ENCODE measurements around the gene MTREX.

Gene MTREX

DNA sequence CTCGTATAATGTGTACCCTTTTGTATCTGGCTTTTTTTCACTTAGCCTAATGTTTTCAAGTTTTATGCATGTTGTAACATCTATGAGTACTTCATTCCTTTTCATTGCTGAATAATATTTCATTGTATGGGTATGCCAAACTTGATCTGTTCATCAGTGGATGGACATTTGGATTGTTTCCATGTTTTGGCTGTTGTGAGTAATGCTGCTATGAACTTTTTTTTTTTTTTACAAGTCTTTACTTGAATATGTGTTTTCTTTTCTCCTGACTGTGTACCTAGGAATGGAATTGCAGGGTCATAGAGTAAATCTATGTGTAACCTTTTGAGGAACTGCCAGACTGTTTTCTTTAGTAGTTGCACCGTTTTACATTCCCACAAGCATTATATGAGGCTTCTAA is 52.4 kb downstream of the MTREX start:
- no peak for TF ChIP-seq CTCF (conservative IDR thresholded peaks at IDR 0.05)
- no peak overlapping the region for H3K27ac ChIP-seq

DNA sequence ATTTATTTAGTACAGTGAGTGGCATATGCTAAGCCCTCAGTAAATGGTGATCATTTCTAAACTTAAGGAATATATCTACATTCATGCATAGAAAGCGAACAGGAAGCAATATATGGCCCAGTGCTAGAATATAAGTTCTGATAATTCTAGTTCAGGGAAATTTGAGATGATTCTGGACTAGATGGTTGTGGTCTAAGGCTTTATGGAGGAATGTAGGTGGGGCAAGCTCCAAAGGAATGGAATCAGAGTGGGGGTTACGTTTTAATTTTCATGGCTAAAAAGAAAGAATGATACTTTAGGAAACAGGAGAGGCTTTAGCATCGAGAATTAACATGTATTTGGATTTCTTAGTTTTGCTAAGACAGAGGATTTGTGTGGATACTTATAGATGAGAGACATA is 56.1 kb downstream of the MTREX start:
- no peak overlapping the region for H3K27ac ChIP-seq
- TF ChIP-seq CTCF (conservative IDR thresholded peaks at IDR 0.05), result no peak

GRCh38 chr5:55364537-55365055 is 56.8 kb downstream of the MTREX start:
- no peak overlapping the region for H3K27ac ChIP-seq
- no peak for TF ChIP-seq CTCF (conservative IDR thresholded peaks at IDR 0.05)

DNA sequence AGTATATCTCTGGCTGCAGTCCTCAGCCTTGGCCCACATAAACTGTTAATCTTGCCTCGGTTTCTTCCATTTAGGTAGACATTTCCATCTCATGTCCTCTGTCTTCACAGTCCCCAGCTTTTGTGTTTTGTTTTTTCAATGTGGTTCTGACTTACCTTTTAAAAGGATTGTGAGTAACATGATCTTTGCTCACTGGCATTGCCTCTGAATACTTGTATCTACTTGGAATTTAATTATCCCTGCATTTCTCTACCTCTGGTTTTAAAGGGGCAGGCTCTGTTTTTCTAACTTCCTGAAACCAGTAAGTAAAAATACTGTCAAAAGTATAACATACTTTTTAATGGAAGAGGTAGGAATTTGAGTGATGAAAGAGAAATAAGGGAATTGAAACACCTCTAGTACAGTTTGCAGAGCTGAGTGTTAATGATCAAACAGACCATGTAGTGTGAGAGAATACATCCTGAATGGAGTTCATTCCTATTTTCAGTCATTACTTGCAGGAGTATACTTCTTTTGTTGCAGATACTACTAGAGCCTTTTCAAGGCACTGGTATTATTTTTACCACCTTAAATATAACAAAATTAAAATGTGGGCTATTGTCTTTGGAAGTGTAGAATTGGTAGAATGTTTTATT is 62.6 kb downstream of the MTREX start:
- no peak overlapping the region for H3K27ac ChIP-seq
- no peak for TF ChIP-seq CTCF (conservative IDR thresholded peaks at IDR 0.05)

GRCh38 chr5:55371145-55371544 is 63.4 kb downstream of the MTREX start:
- no peak overlapping the region for H3K27ac ChIP-seq
- no peak for TF ChIP-seq CTCF (conservative IDR thresholded peaks at IDR 0.05)

GRCh38 chr5:55372130-55372925 is 64.5 kb downstream of the MTREX start:
- no peak overlapping the region for H3K27ac ChIP-seq
- TF ChIP-seq CTCF (conservative IDR thresholded peaks at IDR 0.05), result no peak

DNA sequence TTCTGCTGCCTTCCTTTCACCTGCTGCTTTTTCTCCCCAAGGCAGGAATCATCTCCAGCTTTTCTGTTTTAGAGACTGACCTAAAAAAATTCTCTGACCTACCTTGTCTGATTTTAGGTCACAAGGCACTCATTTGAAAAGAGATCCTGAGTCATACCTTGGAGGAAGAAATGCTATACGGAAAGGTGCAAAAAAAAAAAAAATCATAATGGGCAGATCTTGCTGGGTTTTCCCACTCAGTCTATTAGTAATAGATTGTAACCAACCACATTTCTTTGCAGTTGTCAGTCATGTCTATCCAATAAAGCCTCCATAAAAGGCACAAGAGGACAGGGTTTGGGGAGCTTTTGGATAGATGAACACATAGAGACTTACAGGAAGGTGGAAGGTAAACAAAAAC is 70.0 kb downstream of the MTREX start:
- no peak for TF ChIP-seq CTCF (conservative IDR thresholded peaks at IDR 0.05)
- H3K27ac ChIP-seq, result no peak overlapping the region

All from VCaP (cell line).